H1 (cell line): ENCODE measurements around the gene ASCC1. TPM values are rescaled to one million over a fixed set of nuclear protein-coding genes. Genes with fewer than 3 reads are reported as not detected.

Experiments
- CTCF ChIA-PET: fragments of 300-600 bp; sonication (Branson Sonifier 250); formaldehyde crosslinking; loops from one replicate; lab custom pipeline; 2021; ENCODE audit not compliant: partially characterized antibody; lab: Charles Lee
- POLR2A ChIA-PET: fragments of 300-600 bp; sonication (Branson Sonifier 250); formaldehyde crosslinking; loops from one replicate; lab custom pipeline; 2021; ENCODE audit warnings: inconsistent platforms; ENCODE audit not compliant: partially characterized antibody; lab: Charles Lee
- DNase-seq, 2 experiments: peaks; one replicate each; pipeline versions ENCODE4 v3.0.0 to v3.0.0-alpha.2; 2010 to 2022; ENCODE audit warnings: low spot score in 2 of 2, low read depth in 1 of 2, mixed read lengths in 1 of 2
- FAIRE-seq: peaks from 2 replicates; lab custom pipeline; 2011; peaks lifted over from hg19 to GRCh38; lab: Jason Lieb, UNC
- H2AFZ ChIP-seq: 2 replicates; pipeline ENCODE4 v1.8.1; 2012; ENCODE audit warnings: low read length, inconsistent platforms
- H2AK5ac ChIP-seq: 2 replicates; pipeline ENCODE4 v1.6.1; 2013; ENCODE audit warnings: low read depth, low read length
- H2BK120ac ChIP-seq: replicated peaks from 2 replicates; pipeline ENCODE3; 2013; ENCODE audit warnings: low read depth, low read length, inconsistent platforms
- H2BK12ac ChIP-seq: 2 replicates; pipeline ENCODE4 v1.6.1; 2013; ENCODE audit warnings: low read depth, low read length
- H2BK15ac ChIP-seq: 2 replicates; pipeline ENCODE4 v1.6.1; 2013; ENCODE audit warnings: low read length
- H2BK20ac ChIP-seq: 2 replicates; pipeline ENCODE4 v1.6.1; 2013; ENCODE audit warnings: low read length
- H2BK5ac ChIP-seq: 2 replicates; pipeline ENCODE4 v1.6.1; 2013; ENCODE audit warnings: low read depth, low read length
- H3K14ac ChIP-seq: 2 replicates; pipeline ENCODE4 v1.6.1; 2013; ENCODE audit warnings: inconsistent platforms; ENCODE audit not compliant: insufficient read length
- H3K18ac ChIP-seq: 2 replicates; pipeline ENCODE4 v1.6.1; 2013; ENCODE audit warnings: low read length; ENCODE audit errors: extremely low read depth
- H3K23ac ChIP-seq: 2 replicates; pipeline ENCODE4 v1.6.1; 2013; ENCODE audit warnings: inconsistent platforms; ENCODE audit not compliant: insufficient read length
- H3K23me2 ChIP-seq: 2 replicates; pipeline ENCODE4 v1.6.1; 2013; ENCODE audit warnings: low read depth, low read length
- H3K27ac ChIP-seq: 2 replicates; pipeline ENCODE4 v1.6.1; 2011; ENCODE audit warnings: low read depth, low read length, inconsistent platforms
- H3K27me3 ChIP-seq, 4 experiments: replicated peaks in 1 of 4; 1 replicate in 1 of 4; 2 replicates in 3 of 4; pipeline versions ENCODE4 v1.6.1 to v1.8.1; 2011 to 2013; ENCODE audit warnings: low read length in 3 of 4, mild to moderate bottlenecking in 3 of 4, inconsistent platforms in 2 of 4, mixed read lengths in 2 of 4, moderate library complexity in 1 of 4; ENCODE audit not compliant: control insufficient read depth in 3 of 4, insufficient read depth in 3 of 4; ENCODE audit errors: extremely low read depth in 1 of 4
- H3K36me3 ChIP-seq, 4 experiments: 2 replicates each; pipeline versions ENCODE4 v1.6.1 to v1.8.1; 2011 to 2013; ENCODE audit warnings: mild to moderate bottlenecking in 4 of 4, low read length in 3 of 4, moderate library complexity in 2 of 4, control low read depth in 1 of 4, inconsistent platforms in 1 of 4; ENCODE audit not compliant: insufficient read depth in 4 of 4, control insufficient read depth in 2 of 4
- H3K4ac ChIP-seq: replicated peaks from 2 replicates; pipeline ENCODE3; 2013; ENCODE audit warnings: low read length, low read depth, mixed read lengths, inconsistent platforms; ENCODE audit not compliant: insufficient read length
- H3K4me1 ChIP-seq, 4 experiments: replicated peaks in 1 of 4; 1 replicate in 1 of 4; 2 replicates in 3 of 4; pipeline versions ENCODE4 v1.6.1 to v1.8.1; 2011 to 2013; ENCODE audit warnings: low read length in 3 of 4, inconsistent platforms in 2 of 4, mixed read lengths in 1 of 4; ENCODE audit not compliant: insufficient read depth in 4 of 4, control insufficient read depth in 3 of 4
- H3K4me2 ChIP-seq, 2 experiments: 2 replicates each; pipeline versions ENCODE4 v1.6.1 to v1.8.1; 2011 to 2013; ENCODE audit warnings: low read depth in 2 of 2, low read length in 2 of 2, control low read depth in 1 of 2, inconsistent platforms in 1 of 2, mild to moderate bottlenecking in 1 of 2; ENCODE audit not compliant: insufficient read depth in 1 of 2
- H3K4me3 ChIP-seq, 4 experiments: fragments of 200-600, 300-600 bp in 1 of 4; sonication (generic), shearing (Covaris generic), sonication (Bioruptor Twin) in 1 of 4; 2 replicates each; pipeline versions ENCODE4 v1.5.1 to v1.8.1; 2011 to 2016; ENCODE audit warnings: low read length in 4 of 4, low read depth in 3 of 4, control low read depth in 2 of 4, inconsistent platforms in 2 of 4, mild to moderate bottlenecking in 2 of 4, mixed read lengths in 1 of 4, moderate library complexity in 1 of 4; ENCODE audit not compliant: insufficient read depth in 2 of 4; ENCODE audit errors: extremely low read depth in 1 of 4
- H3K56ac ChIP-seq: replicated peaks from 2 replicates; pipeline ENCODE3; 2013; ENCODE audit warnings: low read depth, mild to moderate bottlenecking, mixed read lengths, low read length, inconsistent platforms; ENCODE audit not compliant: insufficient read length
- H3K79me1 ChIP-seq: 2 replicates; pipeline ENCODE4 v1.6.1; 2013; ENCODE audit warnings: low read depth, low read length, control low read depth
- H3K79me2 ChIP-seq, 2 experiments: 2 replicates each; pipeline versions ENCODE4 v1.6.1 to v1.8.1; 2012 to 2013; ENCODE audit warnings: low read length in 2 of 2, mild to moderate bottlenecking in 2 of 2, inconsistent platforms in 1 of 2; ENCODE audit not compliant: insufficient read depth in 2 of 2, control insufficient read depth in 1 of 2
- H3K9ac ChIP-seq, 4 experiments: replicated peaks in 1 of 4; 1 replicate in 1 of 4; 2 replicates in 3 of 4; pipeline versions ENCODE4 v1.6.1 to v1.8.1; 2011 to 2013; ENCODE audit warnings: low read depth in 3 of 4, low read length in 3 of 4, control low read depth in 2 of 4, mild to moderate bottlenecking in 2 of 4, moderate library complexity in 2 of 4, inconsistent platforms in 1 of 4; ENCODE audit errors: extremely low read depth in 1 of 4
- H3K9me3 ChIP-seq, 2 experiments: 2 replicates each; pipeline versions ENCODE4 v1.6.1 to v1.8.1; 2012 to 2013; ENCODE audit warnings: mild to moderate bottlenecking in 2 of 2, moderate library complexity in 2 of 2, control low read depth in 1 of 2, inconsistent platforms in 1 of 2, low read depth in 1 of 2, low read length in 1 of 2, mixed read lengths in 1 of 2; ENCODE audit not compliant: insufficient read depth in 2 of 2
- H4K20me1 ChIP-seq, 2 experiments: replicated peaks in 1 of 2; 2 replicates each; pipeline versions ENCODE3 to v1.8.1; 2011 to 2013; ENCODE audit warnings: inconsistent platforms in 2 of 2, low read length in 2 of 2, mild to moderate bottlenecking in 1 of 2; ENCODE audit not compliant: insufficient read depth in 2 of 2, control insufficient read depth in 1 of 2
- H4K5ac ChIP-seq: 2 replicates; pipeline ENCODE4 v1.6.1; 2013; ENCODE audit warnings: low read length, low read depth, mixed read lengths, inconsistent platforms; ENCODE audit not compliant: insufficient read length
- H4K8ac ChIP-seq: 2 replicates; pipeline ENCODE4 v1.8.0; 2013; ENCODE audit warnings: mild to moderate bottlenecking, moderate library complexity, low read length, inconsistent platforms; ENCODE audit not compliant: insufficient read depth; ENCODE audit errors: extremely low read depth
- H4K91ac ChIP-seq: replicated peaks from 2 replicates; pipeline ENCODE3; 2013; ENCODE audit warnings: low read length, mixed read lengths, inconsistent platforms; ENCODE audit not compliant: insufficient read length
- NANOG ChIP-seq: IDR thresholded peaks from 2 replicates; pipeline ENCODE4 v1.6.1; 2011; ENCODE audit warnings: low read length, low read depth, mild to moderate bottlenecking, inconsistent platforms; ENCODE audit not compliant: insufficient read depth, poor library complexity, severe bottlenecking
- ZNF274 ChIP-seq: IDR thresholded peaks from 2 replicates; pipeline ENCODE4 v1.7.0; 2012; ENCODE audit warnings: low read length, borderline replicate concordance; ENCODE audit errors: extremely low read depth
- WGBS, 2 experiments: shearing (Covaris generic) in 1 of 2; methylation state at CpG; one replicate each; pipeline versions ENCODE4 v1.1.6 to v1.1.7; 2013 to 2015; ENCODE audit warnings: low lambda C conversion rate in 2 of 2, mixed read lengths in 2 of 2, inconsistent platforms in 1 of 2, low coverage in 1 of 2, missing lambda C conversion rate in 1 of 2; ENCODE audit not compliant: insufficient replicate concordance in 2 of 2, insufficient coverage in 1 of 2, insufficient read length in 1 of 2; ENCODE audit errors: extremely low coverage in 1 of 2, missing lambda C conversion rate in 1 of 2; 5-methylcytosine and 5-hydroxymethylcytosine counted together
- polyA plus RNA-seq, 7 experiments: library from polyadenylated mRNA; depleted of rRNA in 3 of 7; stranded (reverse) in 5 of 7; unstranded in 2 of 7; fragments of >200 nt in 5 of 7; fragments of 200-250 nt in 2 of 7; gene quantifications; 1 replicate in 5 of 7; 2 replicates in 1 of 7; 4 replicates in 1 of 7; pipeline versions ENCODE4 v1.2.1 to v1.2.3, GENCODE V29; 2011 to 2013; ENCODE audit warnings: missing spikeins in 2 of 7, mixed read lengths in 2 of 7
- total RNA-seq: library from RNA; stranded (reverse); fragmentation: NEBNext Ultra II Directional; extraction: Animal tissue kit (Norgen Biotek cat#: 25700); gene quantifications from 2 replicates; pipeline ENCODE4 v1.2.1, GENCODE V29; 2021
- TF ChIP-seq, protein P1 (sequence below): IDR thresholded peaks from 2 replicates; pipeline ENCODE4 v1.6.1; 2012; ENCODE audit warnings: inconsistent platforms
- TF ChIP-seq, protein P2 (sequence below): IDR thresholded peaks from 2 replicates; pipeline ENCODE4 v1.6.1; 2012; ENCODE audit warnings: low read length, inconsistent platforms

Gene ASCC1
- total and polyA plus RNA-seq, 2 of the 8 experiments (the other 6 are each of a cell fraction or from before 2014, with no cell fraction given), result 25.6 to 35.8 TPM

DNA sequence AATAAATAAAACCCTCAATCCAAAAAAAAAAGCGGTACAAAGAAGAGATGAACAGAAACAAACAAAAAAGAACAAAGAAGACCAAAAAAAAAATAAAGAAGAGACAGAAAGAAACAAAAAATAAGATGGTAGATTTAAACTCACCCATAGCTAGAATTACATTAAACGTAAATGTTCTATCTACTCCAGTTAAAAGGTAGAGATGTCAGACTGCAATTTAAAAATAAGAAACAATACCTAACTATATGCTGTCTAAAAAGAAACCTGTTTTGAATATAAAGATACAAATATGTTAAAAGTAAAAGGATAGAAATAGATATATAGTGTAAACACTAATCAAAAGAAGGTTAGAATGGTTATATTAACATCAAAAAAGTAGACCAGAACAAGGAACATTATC lies 31.9 kb downstream of the ASCC1 start:
- H2AK5ac ChIP-seq, result no peak overlapping the region
- no peak for FAIRE-seq
- H3K56ac ChIP-seq, result no peak overlapping the region
- H3K27me3 ChIP-seq, result no peaks in the 10 kb centered on the region
- H2BK5ac ChIP-seq, result no peak overlapping the region
- H3K18ac ChIP-seq, result no peak overlapping the region
- ChIA-PET CTCF (interaction anchor here (1.2 kb wide), 1 partner anchor 115 kb away, joined by 3 read pairs; no protein-coding TSS in a partner anchor), POLR2A (interaction anchor here (1.0 kb wide), 1 partner anchor 13 kb away, joined by 3 read pairs; no protein-coding TSS in a partner anchor)
- H3K9ac ChIP-seq, result no peak overlapping the region
- H3K4me2 ChIP-seq, result no peak overlapping the region
- H3K4me1 ChIP-seq, result no peaks in the 10 kb centered on the region
- no peak overlapping the region for H3K4ac ChIP-seq
- H3K14ac ChIP-seq, result no peak overlapping the region
- no peaks in the 10 kb centered on the region for H3K23me2 ChIP-seq
- H3K79me1 ChIP-seq, result no peaks in the 10 kb centered on the region
- H2BK20ac ChIP-seq, result no peak overlapping the region
- WGBS, 2 experiments, result 97% methylated on average over 2 of the region's 2 CpGs; no CpG with 5 or more reads in 1 of the 2 experiments
- H2BK15ac ChIP-seq, result no peak overlapping the region
- peaks cover 0 to 4% (median 2%) of the 10 kb centered on the region in 4 experiments; a peak in 3 of 8 replicates for H3K36me3 ChIP-seq
- no peak for TF ChIP-seq ZNF274
- TF ChIP-seq, protein P1, sequence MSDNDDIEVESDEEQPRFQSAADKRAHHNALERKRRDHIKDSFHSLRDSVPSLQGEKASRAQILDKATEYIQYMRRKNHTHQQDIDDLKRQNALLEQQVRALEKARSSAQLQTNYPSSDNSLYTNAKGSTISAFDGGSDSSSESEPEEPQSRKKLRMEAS, result no peak
- TF ChIP-seq, protein P2, sequence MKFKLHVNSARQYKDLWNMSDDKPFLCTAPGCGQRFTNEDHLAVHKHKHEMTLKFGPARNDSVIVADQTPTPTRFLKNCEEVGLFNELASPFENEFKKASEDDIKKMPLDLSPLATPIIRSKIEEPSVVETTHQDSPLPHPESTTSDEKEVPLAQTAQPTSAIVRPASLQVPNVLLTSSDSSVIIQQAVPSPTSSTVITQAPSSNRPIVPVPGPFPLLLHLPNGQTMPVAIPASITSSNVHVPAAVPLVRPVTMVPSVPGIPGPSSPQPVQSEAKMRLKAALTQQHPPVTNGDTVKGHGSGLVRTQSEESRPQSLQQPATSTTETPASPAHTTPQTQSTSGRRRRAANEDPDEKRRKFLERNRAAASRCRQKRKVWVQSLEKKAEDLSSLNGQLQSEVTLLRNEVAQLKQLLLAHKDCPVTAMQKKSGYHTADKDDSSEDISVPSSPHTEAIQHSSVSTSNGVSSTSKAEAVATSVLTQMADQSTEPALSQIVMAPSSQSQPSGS, result no peak
- no peak for TF ChIP-seq NANOG
- TF ChIP-seq, all 59 proteins: peak for 0
- Histone ChIP-seq H4K8ac (no peak overlapping the region), H2AFZ (no peak overlapping the region), H4K91ac (no peak overlapping the region), H2BK120ac (no peak overlapping the region), H3K4me3 (no peak overlapping the region), H3K23ac (no peak overlapping the region), H4K5ac (no peak overlapping the region), H4K20me1 (no peaks in the 10 kb centered on the region), H3K27ac (no peak overlapping the region), H3K79me2 (no peaks in the 10 kb centered on the region), H2BK12ac (no peak overlapping the region), H3K9me3 (peaks cover 3% of the 10 kb centered on the region in 2 experiments; a peak in 2 of 4 replicates)
- no peak for DNase-seq
